Smooth muscle cell of the umbilical artery (primary cell): ENCODE measurements around the gene FASTKD2. TPM values are rescaled to one million over a fixed set of nuclear protein-coding genes. Genes with fewer than 3 reads are reported as not detected.

Source experiments
- total RNA-seq: library from RNA; depleted of rRNA; stranded (reverse); fragments of >200 nt; gene quantifications from 2 replicates; pipeline ENCODE4 v1.2.3, GENCODE V29; 2014

The FASTKD2 gene
- total RNA-seq, result 48.1 and 66.1 TPM in 2 replicates

GRCh38 chr2:206765242-206766056, at the start of gene FASTKD2, which contains the start of gene MDH1B:
Gene FASTKD2, plus strand, starts transcription at chr2:206765606. Its CDS starts 1,088 bp downstream, at chr2:206766694.
Gene MDH1B, minus strand, starts transcription at chr2:206765328. Its CDS starts 57 bp downstream, at chr2:206765271.

GRCh38 chr2:206718296-206718695, 47.1 kb upstream of the FASTKD2 start, which contains the start of gene DYTN:
Gene DYTN, minus strand, starts transcription at chr2:206718396. Its CDS starts 117 bp downstream, at chr2:206718279.

Other genes starting within 250 kb of the FASTKD2 start
- gene FAM237A, start 123.1 kb upstream of the FASTKD2 start, total RNA-seq, result not detected in 2 replicates
- gene DYTN, start 47.2 kb upstream of the FASTKD2 start, total RNA-seq, result not detected in 2 replicates
- 0.59 and 0.78 TPM in 2 replicates for gene MDH1B, start 278 bp upstream of the FASTKD2 start, total RNA-seq
- gene CPO, start 173.9 kb downstream of the FASTKD2 start, total RNA-seq, result 0.30 TPM in 1 of 2 replicates, not detected in the other